Measurements from ENCODE around the gene PSMC3IP.
"Not testable (repeated sequence)": the region's sequence is repeated elsewhere in the genome, so short reads cannot be mapped to it uniquely, and the experiment has no call there.

Gene PSMC3IP, protein sequence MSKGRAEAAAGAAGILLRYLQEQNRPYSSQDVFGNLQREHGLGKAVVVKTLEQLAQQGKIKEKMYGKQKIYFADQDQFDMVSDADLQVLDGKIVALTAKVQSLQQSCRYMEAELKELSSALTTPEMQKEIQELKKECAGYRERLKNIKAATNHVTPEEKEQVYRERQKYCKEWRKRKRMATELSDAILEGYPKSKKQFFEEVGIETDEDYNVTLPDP

DNA sequence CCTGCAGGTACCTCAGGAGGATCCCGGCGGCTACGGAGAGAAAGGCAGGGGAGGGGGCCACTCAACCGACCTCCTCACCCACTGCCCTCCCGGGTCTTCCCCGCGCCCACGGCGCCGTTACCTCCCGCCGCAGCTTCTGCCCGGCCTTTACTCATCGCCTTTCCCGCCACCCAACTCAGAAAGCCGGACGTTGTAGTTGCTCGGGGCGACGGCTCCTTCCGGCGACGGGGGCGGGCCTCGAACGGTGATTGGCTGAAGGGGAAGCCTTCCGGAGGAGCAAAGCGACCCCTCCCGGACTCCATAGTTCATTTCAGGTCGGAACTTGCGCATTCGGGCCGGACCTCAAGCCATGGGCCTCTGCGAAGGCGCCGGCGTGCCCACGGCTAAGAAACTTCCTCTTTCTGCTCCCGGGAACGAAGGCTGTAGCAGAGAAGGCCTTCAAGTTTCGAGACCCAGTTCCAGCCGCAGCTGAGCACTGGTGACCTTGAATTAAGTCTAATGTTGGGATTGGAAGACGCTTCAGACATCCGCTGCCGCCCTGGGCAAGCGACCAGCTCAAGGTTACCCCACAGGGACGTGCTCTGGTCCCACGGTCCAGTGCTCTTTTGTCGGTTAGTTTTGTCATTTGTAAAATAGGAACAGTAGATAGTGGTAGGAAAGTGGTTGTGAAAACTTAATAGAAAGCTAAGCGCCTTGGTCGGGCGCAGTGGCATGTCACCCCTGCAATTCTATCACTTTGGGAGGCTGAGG, at the start of gene PSMC3IP:
TSS of gene PSMC3IP (minus strand) at position 198 of the 750 bp plus-strand sequence. CDS start at position 155, 43 bp downstream.
- peak; percentile 84 for DNase-seq

DNA sequence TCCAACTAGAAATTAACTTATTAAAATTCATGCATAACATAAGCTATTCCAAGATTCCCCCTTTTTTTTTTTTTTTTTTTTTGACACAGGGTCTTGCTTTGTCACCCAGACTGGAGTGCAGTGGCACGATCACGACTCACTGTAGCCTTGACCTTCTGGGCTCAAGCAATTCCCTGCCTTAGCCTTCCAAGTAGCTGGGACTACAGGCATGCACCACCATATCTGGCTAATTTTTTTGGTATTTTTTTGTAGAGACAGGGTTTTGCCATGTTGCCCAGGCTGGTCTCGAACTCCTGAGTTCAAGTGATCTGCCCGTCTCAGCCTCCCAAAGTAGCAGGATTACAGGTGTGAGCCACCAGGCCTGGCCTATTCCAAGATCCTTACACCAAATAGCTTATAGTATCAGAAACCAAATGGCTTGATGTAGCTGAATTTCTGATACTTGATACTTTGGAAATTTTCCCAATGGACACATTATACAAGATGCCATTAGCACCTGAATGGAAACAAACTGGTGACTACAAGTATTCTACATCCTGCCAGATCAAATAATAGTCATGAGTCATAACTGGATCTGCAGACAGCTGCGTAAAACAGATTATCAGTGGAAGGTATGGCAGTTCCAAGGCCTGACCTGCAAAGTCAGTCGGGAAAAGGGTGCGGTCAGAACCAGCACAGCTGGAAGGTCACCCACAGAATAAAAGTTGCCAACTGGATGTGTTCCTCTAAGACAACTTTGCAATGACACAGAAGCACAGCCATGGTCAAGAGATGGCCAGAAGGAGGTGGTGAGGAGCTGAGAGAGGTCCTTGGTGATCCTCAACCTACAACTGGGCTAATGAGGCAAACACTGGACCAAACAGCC, 46.4 kb upstream of the PSMC3IP start:
- DNase-seq: no peak

DNA sequence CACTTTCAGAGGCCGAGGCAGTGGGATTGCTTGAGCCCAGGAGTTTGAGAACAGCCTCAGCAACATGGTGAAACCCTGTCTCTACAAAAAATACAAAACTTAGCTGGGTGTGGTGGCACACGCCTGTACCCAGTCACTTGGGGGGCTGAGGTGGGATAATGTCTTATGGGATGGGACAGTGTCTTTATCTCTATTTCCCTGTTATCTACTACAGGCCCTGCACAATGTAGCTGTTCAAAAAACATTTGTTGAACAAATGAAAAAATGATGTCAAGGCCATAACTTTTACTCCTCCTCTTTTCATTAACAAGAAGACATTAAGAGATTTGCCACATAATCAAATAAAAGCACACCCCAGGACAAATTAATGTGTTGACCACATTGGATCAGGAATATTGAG, 45.7 kb upstream of the PSMC3IP start:
- DNase-seq: no peak

DNA sequence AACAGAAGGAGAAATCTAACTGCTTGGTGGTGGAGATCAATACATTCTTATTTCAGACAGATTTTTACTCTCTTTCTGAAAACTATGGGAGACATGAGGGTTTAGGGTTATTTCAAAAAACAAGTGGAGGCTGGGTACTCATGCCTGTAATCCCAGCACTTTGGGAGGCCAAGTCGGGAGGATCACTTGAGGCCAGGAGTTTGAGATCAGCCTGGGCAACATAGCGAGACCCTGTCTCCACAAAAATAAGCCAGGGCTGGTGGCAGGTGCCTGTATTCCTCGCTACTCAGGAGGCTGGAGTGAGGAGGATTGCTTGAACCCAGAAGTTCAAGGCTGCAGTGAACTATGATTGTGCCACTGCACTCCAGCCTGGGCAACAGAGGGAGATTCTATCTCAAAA, 44.5 kb upstream of the PSMC3IP start:
- DNase-seq: not testable (repeated sequence)

DNA sequence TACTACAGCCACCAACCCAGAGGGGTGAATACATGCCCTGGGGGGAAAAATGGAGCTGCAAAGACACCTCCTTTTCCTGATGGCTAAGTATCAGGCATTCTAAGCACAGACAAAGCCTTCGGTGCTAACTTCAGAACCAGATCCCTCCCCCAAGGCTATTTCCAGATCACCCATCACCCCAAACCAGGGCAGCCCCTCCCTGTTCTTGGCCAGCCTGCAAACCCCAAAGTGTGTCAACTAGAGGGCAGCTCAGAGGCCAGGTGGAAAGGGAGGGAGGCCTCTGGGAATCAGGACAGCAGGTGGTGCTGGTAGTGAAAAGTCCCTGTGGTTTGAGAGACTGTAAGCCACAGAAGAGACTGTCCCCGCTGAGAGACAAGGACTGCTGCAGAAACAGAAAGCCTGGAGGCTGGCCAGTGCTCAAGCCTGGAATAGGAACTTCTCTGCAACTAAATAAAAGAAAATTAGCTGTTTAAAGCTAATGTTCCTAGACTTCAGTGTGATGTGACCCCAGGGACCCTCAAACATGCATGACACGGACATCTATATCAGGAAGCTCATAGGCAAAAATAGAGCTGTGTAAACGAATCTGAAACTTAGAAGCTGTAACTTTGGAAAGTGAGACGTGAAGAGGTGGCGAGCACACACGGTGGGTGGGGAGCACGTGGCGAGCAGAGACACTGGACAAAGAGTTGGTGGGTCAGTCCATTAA, 41.1 kb upstream of the PSMC3IP start:
- DNase-seq: no peak

DNA sequence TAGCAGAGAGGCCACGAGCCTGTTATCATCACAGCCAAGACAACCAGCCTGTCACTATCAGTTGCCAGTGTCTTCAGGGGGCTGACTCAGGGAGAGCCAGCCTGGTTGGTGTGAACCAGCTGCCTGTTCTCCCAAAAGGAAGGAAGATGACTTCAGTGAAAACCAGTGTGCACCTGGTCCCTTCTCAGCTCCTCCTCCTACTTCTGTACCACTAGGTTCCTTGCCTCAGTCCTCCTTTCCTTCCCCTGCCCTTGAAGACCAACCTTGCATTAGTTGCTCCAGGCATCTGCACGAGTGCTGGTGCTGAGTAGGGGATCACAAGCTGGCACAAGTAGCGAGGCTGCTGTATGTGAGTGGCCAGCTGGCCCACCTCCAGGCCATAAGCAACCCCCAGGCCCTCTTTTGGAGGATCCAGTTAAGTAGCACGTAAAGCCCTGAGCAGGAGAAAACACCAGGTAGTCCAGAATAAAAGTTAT, 40.5 kb upstream of the PSMC3IP start:
- no peak for DNase-seq

DNA sequence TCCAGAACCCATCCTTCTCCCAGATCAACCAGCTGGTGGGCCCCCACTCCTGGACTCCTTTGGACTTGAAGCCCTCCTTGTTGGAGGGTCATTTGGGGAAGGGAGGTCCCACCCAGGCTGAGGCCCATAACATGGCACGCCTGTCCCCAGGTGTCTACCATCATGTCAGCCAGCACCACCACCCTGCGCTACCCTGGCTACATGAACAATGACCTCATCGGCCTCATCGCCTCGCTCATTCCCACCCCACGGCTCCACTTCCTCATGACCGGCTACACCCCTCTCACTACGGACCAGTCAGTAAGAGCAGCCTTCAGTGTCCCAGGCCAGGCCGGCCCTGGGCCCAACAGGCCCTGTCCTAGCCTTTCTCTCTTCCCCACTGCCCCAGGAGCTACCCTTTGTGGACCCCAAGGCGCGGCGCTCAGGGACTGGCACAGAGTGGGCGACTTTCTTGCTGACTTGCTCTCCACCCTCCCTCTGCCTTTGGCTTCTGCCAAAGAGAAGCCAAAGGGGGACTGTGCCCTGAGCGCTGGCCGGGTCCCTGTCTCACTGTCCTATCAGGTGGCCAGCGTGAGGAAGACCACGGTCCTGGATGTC, 36.3 kb upstream of the PSMC3IP start:
- no peak for DNase-seq

DNA sequence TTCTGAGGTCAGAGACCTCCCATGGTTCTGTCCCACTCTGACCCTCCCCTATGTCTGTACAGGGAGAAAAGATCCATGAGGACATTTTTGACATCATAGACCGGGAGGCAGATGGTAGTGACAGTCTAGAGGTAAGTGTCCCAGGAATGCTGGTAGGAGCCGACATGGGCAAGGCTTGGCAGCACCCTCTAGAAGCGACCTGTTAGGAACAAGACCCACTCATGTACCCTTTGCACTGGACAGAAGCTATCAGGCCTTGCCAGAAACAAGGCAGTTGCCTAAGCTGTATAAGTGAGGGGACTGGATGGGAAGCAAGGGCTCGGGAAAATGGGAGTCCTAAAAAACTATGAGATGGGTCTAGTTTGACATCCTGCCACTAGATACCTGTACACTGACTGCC, 34.5 kb upstream of the PSMC3IP start:
- no peak for DNase-seq

DNA sequence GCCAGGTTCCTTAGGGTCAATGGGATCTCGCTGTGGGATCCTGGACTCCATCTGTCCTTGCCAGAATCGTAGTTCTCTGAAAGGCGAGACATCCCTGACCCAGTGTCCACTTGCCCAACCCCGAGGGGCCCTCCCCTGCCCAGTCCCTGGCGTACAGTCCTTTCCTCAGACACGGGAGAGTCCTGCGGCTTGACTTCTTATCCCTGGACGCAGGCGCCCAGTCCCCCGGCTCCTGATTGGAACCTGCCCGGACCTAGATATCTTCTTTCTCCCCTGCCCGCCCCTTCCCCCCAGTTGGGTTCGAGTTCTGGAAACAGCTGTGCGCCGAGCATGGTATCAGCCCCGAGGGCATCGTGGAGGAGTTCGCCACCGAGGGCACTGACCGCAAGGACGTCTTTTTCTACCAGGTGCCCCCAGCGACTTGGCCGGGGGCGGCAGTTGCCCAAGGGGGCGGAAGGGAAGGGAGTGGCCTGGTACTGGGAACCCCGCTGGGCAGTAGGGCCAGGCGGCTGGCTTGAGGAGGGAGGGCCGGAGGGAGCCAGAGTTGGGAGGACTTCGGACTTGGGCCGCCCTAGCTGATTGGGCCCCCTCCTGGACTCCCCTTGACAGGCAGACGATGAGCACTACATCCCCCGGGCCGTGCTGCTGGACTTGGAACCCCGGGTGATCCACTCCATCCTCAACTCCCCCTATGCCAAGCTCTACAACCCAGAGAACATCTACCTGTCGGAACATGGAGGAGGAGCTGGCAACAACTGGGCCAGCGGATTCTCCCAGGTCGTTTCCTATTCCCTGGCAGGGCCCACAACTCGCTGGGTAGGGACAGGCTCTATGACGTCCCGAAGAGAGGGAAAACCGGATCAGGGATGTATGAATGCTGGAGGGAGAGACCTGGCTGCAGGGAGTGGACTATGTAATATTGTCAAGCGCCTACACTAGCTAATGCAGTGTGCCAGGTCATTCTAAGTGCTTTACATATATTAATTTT, 32.6 kb upstream of the PSMC3IP start:
- DNase-seq: peak; percentile 11

DNA sequence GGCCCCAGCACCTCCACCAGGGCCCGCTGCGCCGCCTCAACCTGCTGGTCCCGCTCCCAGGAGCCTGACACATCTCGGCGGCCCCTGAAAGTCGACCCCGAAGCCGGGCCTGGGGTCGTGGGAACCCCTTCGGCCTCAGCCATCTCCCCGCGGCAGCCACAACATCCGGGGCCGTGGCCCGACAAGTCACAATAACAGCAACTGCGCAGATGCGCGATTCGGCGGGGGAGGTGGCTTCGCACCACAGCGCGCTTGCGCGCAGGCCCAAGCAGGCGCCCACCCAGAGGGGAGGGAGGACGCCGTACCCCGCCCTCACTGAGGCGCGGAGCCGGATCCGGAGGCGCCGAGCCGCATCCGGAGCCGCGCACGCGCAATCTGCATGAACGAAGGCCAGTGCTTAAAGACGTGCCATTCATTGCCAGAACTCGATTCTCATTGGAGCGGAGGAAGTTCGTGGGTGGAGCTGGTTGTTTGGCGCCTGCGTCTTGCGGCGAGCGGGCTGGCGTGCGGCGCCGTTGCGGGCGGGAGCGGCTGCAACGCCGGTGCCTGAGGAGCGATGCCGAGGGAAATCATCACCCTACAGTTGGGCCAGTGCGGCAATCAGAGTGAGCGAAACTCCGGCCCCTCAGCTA, 31.8 kb upstream of the PSMC3IP start, which contains the start of the genes RETREG3 and TUBG1:
TSS of gene RETREG3 (minus strand) at position 193 of the 632 bp plus-strand sequence. CDS start at position 143, 50 bp downstream.
TSS of gene TUBG1 (plus strand) at position 502 of the 632 bp plus-strand sequence. CDS start at position 557, 55 bp downstream.
- DNase-seq: peak; percentile 99

DNA sequence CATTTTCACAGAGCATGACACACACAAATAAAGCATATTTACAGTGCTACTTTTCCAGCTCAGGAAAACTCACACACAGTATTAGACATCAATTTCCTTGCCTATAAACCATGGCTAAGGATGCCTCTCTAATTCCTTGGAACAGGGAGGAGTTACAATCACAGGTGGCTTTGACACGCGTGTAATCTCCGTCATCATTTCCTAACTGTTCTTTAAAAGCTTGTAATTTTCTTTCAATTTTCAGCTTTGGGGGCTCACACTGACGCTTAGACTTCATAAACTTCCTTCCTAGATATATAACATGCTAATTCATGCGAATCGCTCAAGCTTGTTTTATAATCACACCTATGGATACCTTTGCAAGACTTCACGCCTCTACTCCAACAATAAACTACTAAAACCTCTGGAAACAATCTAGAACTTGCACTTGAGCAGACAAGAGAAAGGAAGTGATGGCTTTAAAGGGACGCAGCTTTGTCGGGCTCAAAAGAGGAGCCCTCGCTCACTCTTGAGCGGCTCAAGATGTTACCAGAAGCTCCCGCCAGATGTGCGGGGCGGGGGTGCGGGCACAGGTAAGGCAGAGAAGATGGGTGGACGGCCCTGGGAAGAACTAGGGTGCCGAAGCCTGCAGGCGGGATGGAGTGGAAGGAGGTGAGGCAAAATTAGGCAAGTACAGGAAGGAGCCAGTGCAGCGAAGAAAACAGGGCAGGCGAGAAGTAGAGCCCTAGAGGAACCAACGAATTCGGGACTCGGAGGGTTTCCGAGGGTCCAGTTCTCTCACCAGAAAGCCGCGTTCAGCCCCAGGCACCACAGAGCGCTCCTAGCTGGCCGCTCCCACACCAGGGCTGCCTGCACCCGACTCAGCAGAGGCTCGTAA, 31.0 kb upstream of the PSMC3IP start:
- DNase-seq: no peak

DNA sequence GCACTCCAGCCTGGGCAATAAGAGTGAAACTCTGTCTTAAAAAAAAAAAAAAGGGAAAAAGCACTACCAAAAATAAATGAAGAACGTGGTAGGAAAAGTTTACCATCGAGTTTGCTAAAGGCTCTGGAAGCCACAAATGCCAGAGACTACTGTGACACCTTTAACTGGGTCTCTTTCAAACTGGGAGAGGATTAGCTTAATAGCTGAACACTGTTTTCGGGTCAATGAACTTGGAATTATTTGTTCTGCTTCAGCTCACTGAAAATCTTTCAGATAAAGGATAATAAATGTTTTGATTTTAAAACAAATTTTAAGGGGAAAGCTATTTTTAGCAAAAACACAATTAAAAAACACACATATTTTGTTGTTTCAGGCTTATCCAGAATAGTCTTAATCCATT, 30.2 kb upstream of the PSMC3IP start:
- DNase-seq: no peak

DNA sequence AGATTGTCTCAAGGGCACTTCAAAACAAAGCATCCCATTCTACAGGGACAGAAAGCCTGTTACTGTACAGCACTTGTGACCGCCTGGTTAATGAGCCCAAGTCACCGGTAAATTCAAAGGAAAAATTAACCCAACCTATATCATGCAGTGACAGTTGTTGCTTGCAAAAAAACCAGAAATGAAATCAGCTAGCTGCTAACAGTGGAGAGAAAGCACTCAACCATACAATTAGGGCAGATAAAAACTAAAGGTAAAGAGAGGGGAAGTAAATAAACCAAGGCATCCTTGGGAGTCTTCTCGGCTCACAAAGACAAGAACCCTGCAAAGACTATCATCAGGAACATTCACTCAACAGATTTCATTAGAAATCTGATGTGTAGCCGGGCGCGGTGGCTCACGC, 25.8 kb upstream of the PSMC3IP start:
- DNase-seq: no peak

DNA sequence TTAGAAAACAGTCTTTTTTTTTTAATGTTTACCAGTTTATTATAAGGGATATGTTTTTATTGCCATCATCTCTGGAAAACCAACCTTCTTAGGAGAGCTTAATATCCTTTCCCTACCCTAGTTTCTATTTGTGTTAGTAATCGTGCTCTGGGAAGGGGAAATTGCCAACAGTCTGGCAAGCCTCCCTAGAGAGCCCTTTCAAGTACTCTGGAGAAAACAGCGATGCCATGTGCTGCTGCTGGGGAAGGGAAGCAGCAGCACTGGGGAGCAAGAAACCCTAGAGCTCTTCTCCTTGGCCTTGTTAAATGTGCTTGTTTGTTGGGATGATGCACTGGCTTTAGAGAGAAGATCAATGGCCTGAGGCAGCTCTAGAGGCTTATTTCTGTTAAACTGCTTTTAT, 21.4 kb upstream of the PSMC3IP start:
- DNase-seq: no peak

DNA sequence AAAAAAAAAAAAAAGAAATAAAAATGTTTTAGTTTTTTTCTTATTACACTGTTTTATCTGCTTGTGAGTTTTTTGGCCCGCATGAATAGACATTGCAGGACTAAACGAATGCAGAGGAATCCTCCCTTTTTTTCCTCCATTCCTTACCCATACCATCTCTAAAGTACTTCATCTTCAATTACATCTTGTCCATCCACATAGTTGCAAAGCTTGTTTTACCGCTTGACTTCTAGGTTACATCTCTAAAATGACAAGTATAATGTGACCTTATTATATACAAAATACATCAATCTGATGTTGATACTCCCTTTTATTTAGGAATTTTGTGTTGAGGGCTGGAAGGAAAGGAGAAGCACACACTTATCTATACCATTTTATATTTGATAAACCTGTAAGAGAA, 18.9 kb upstream of the PSMC3IP start:
- no peak for DNase-seq

DNA sequence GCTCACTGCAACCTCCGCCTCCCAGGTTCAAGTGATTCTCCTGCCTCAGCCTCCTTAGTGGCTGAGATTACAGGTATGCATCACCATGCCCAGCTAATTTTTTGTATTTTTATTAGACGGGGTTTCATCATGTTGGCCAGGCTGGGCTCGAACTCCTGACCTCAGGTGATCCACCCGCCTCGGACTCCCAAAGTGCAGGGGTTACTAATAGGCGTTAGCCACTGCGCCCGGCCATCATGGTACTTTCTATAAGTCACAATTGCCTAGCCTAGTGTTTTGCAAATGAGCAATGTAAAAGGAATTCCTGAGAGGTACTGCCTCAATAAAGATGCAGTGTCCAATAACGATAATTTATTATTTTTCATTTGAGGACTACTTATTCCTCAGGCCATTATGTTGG, 13.9 kb upstream of the PSMC3IP start:
- no peak for DNase-seq

DNA sequence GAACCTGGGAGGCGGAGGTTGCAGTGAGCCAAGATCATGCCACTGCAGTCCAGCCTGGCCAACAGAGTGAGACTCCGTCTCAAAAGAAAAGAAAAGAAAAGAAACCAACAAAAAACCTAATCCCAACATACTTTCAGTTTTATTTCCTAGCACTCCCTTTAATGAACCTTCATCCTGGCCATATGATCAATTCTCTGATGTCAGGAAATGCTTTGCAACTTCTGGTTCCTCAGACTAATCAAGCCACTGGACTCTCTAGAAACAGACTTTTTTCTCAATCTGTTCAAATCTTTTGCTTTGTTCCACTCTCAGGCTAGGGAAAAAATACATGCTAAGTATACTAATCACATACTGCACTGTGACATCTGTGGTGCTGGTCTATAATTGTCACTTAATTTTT, 13.4 kb upstream of the PSMC3IP start:
- DNase-seq: no peak

DNA sequence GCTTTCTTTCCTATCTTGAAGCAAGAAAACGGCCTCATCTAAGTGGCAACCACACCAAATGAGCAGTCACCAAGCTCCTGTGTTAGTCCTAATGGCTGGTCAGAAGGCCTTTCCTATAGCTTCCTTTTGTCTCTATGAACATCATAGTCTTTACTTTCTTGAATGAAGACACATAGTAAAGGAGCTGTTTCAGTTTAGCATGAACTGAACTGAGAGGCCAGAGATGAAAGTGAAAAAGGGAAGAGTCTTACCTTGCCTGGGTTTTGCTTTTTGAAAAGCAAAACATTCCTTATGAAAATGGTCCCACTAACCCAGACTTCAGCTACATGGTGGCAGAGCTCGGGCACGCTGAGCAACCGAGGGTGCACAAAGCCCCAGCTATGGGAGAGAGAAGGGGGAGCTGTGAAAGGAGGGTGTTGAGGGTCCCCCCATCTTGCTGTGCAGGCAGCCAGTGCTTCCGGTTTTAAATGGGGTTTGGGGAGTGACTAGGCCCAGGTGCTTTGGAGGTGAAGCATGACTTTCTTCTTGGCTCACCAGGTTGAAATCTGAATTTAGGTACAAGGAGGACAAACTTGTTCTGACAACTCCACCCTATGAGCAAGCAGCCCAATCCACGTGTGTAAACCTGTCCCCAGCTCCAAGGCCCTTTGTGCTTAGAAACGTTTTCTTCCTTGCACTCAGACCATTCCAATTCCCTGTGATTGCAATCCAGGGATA, 9.1 kb upstream of the PSMC3IP start:
- DNase-seq: no peak

DNA sequence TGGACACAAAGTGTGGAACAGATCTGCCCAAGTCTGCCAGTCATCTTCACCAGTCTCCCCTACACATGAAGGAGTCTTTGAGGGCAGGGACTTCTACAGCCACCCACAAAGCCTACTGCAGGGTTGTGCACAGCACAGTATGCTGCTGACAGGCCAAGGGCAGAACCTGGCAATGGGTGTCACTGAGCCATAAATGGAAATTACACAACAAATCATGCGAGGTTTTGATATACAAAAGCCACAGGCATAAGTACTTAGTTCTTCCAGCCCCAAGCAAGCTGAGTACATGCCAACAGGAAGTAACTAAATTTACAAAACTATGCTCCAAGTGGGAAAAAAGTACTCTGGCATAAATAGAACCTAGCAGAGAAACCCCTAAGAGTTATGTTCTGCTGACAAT, 7.8 kb upstream of the PSMC3IP start:
- no peak for DNase-seq
